SK-N-SH treated with all-trans-retinoic acid at 6 μM for 48 hours (cell line): ENCODE measurements around the gene GPC6.

Experiments used
- ATAC-seq: fragments of 200-7000 bp; cut with Tn5 transposase; 3 replicates; pipeline ENCODE4 v1.9.1; 2020; ENCODE audit warnings: mild to moderate bottlenecking, moderate library complexity
- ARNTL ChIP-seq: fragments of 450-650 bp; formaldehyde crosslinking; IDR thresholded peaks from 2 replicates; pipeline ENCODE4 v1.5.0; 2020; ENCODE audit warnings: low read depth, mild to moderate bottlenecking, moderate library complexity, borderline replicate concordance
- BACH2 ChIP-seq: fragments of 250-450 bp; sonication (Bioruptor Pico); IDR thresholded peaks from 2 replicates; pipeline ENCODE4 v1.9.0; 2021; ENCODE audit warnings: mild to moderate bottlenecking, borderline replicate concordance
- CREB5 ChIP-seq: fragments of 250-450 bp; sonication (Bioruptor Pico); IDR thresholded peaks from 2 replicates; pipeline ENCODE4 v1.5.1; 2020; ENCODE audit warnings: low read depth, mild to moderate bottlenecking, moderate library complexity
- CSDC2 ChIP-seq: fragments of 250-450 bp; sonication (Bioruptor Pico); IDR thresholded peaks from 2 replicates; pipeline ENCODE4 v1.5.0; 2020; ENCODE audit warnings: mild to moderate bottlenecking, moderate library complexity
- CSRNP3 ChIP-seq: fragments of 250-450 bp; sonication (Bioruptor Pico); IDR thresholded peaks from 2 replicates; pipeline ENCODE4 v1.5.1; 2021; ENCODE audit warnings: mild to moderate bottlenecking, moderate library complexity
- ESRRG ChIP-seq: fragments of 250-450 bp; sonication (Bioruptor Pico); IDR thresholded peaks from 2 replicates; pipeline ENCODE4 v1.6.1; 2021; ENCODE audit warnings: mild to moderate bottlenecking
- GLIS3 ChIP-seq: fragments of 250-450 bp; sonication (Bioruptor Pico); IDR thresholded peaks from 2 replicates; pipeline ENCODE4 v1.5.0; 2020; ENCODE audit warnings: mild to moderate bottlenecking, moderate library complexity
- ISL1 ChIP-seq: fragments of 250-450 bp; sonication (Bioruptor Pico); IDR thresholded peaks from 2 replicates; pipeline ENCODE4 v2.1.2; 2022; ENCODE audit warnings: mild to moderate bottlenecking, moderate library complexity
- OSR1 ChIP-seq: fragments of 250-450 bp; sonication (Bioruptor Pico); IDR thresholded peaks from 2 replicates; pipeline ENCODE4 v1.8.0; 2022; ENCODE audit warnings: moderate library complexity, mild to moderate bottlenecking, inconsistent platforms
- PPARA ChIP-seq: fragments of 250-450 bp; sonication (Bioruptor Pico); IDR thresholded peaks from 2 replicates; pipeline ENCODE4 v1.5.0; 2020; ENCODE audit warnings: mild to moderate bottlenecking, borderline replicate concordance
- RARB ChIP-seq: fragments of 250-450 bp; sonication (Bioruptor Pico); IDR thresholded peaks from 2 replicates; pipeline ENCODE4 v1.8.0; 2021; ENCODE audit warnings: mild to moderate bottlenecking, moderate library complexity
- SNAI2 ChIP-seq: fragments of 250-450 bp; sonication (Bioruptor Pico); IDR thresholded peaks from 2 replicates; pipeline ENCODE4 v1.5.0; 2020; ENCODE audit warnings: mild to moderate bottlenecking, moderate library complexity
- TCF4 ChIP-seq: fragments of 250-450 bp; sonication (Bioruptor Pico); IDR thresholded peaks from 2 replicates; pipeline ENCODE4 v1.8.0; 2021; ENCODE audit warnings: mild to moderate bottlenecking, moderate library complexity, borderline replicate concordance
- TSHZ2 ChIP-seq: fragments of 250-450 bp; sonication (Bioruptor Pico); IDR thresholded peaks from 2 replicates; pipeline ENCODE4 v1.5.0; 2020; ENCODE audit warnings: mild to moderate bottlenecking, moderate library complexity
- ZC3H10 ChIP-seq: fragments of 250-450 bp; sonication (Bioruptor Pico); IDR thresholded peaks from 2 replicates; pipeline ENCODE4 v1.5.1; 2021; ENCODE audit warnings: mild to moderate bottlenecking, moderate library complexity
- ZFP3 ChIP-seq: fragments of 250-450 bp; sonication (Bioruptor Pico); IDR thresholded peaks from 2 replicates; pipeline ENCODE4 v1.5.0; 2020; ENCODE audit warnings: mild to moderate bottlenecking, moderate library complexity
- ZFP30 ChIP-seq: fragments of 450-650 bp; formaldehyde crosslinking; IDR thresholded peaks from 2 replicates; pipeline ENCODE4 v1.5.0; 2022; ENCODE audit warnings: mild to moderate bottlenecking, moderate library complexity
- ZNF8 ChIP-seq: fragments of 450-650 bp; formaldehyde crosslinking; IDR thresholded peaks from 2 replicates; pipeline ENCODE4 v1.5.0; 2020; ENCODE audit warnings: mild to moderate bottlenecking, moderate library complexity
- TF ChIP-seq, protein P1 (sequence below): fragments of 250-450 bp; sonication (Bioruptor Pico); IDR thresholded peaks from 2 replicates; pipeline ENCODE4 v1.8.0; 2021; ENCODE audit warnings: low read depth, mild to moderate bottlenecking, moderate library complexity, borderline replicate concordance
- TF ChIP-seq, protein P2 (sequence below): fragments of 250-450 bp; sonication (Bioruptor Pico); IDR thresholded peaks from 2 replicates; pipeline ENCODE4 v1.8.0; 2020; ENCODE audit warnings: mild to moderate bottlenecking, moderate library complexity, borderline replicate concordance

GPC6 gene

DNA sequence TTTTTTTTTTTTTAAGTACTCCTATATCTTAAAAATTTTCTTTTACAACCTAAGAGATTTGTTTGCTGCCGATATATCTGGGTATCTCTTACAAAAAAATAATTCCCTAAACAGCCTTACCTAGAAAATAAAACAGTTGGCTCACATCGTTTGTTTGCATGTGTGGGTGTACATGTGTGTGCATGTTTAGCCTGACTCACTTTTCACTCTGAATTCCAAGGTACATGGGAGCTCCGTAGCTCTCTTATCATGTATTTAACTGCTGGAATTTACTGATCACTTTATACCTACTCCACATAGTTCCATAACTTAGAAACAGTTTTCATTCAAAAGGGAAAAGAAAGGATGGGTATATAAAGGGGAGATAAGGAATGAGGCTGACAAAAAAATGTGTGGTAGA is 616.5 kb downstream of the GPC6 start:
- no peak for TF ChIP-seq TSHZ2 (CRISPR knock-in tag)
- no peak for TF ChIP-seq BACH2 (CRISPR knock-in tag)
- no peak for TF ChIP-seq ARNTL (CRISPR knock-in tag)
- TF ChIP-seq, protein P1, sequence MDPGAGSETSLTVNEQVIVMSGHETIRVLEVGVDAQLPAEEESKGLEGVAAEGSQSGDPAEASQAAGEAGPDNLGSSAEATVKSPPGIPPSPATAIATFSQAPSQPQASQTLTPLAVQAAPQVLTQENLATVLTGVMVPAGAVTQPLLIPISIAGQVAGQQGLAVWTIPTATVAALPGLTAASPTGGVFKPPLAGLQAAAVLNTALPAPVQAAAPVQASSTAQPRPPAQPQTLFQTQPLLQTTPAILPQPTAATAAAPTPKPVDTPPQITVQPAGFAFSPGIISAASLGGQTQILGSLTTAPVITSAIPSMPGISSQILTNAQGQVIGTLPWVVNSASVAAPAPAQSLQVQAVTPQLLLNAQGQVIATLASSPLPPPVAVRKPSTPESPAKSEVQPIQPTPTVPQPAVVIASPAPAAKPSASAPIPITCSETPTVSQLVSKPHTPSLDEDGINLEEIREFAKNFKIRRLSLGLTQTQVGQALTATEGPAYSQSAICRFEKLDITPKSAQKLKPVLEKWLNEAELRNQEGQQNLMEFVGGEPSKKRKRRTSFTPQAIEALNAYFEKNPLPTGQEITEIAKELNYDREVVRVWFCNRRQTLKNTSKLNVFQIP (CRISPR knock-in tag): no peak
- TF ChIP-seq ZFP3 (CRISPR knock-in tag): no peak
- TF ChIP-seq ZC3H10: no peak
- no peak for TF ChIP-seq PPARA (CRISPR knock-in tag)
- no peak for TF ChIP-seq CSRNP3
- no peak for TF ChIP-seq CREB5 (CRISPR knock-in tag)
- TF ChIP-seq CSDC2 (CRISPR knock-in tag): no peak
- TF ChIP-seq, protein P2, sequence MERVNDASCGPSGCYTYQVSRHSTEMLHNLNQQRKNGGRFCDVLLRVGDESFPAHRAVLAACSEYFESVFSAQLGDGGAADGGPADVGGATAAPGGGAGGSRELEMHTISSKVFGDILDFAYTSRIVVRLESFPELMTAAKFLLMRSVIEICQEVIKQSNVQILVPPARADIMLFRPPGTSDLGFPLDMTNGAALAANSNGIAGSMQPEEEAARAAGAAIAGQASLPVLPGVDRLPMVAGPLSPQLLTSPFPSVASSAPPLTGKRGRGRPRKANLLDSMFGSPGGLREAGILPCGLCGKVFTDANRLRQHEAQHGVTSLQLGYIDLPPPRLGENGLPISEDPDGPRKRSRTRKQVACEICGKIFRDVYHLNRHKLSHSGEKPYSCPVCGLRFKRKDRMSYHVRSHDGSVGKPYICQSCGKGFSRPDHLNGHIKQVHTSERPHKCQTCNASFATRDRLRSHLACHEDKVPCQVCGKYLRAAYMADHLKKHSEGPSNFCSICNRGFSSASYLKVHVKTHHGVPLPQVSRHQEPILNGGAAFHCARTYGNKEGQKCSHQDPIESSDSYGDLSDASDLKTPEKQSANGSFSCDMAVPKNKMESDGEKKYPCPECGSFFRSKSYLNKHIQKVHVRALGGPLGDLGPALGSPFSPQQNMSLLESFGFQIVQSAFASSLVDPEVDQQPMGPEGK (CRISPR knock-in tag): no peak
- TF ChIP-seq ZNF8 (CRISPR knock-in tag): no peak
- no peak for TF ChIP-seq OSR1
- TF ChIP-seq ESRRG (CRISPR knock-in tag): no peak
- no peak for TF ChIP-seq ZFP30 (CRISPR knock-in tag)
- no peak for TF ChIP-seq TCF4 (CRISPR knock-in tag)
- no peak for TF ChIP-seq SNAI2
- no peak for TF ChIP-seq RARB (CRISPR knock-in tag)
- no peak for TF ChIP-seq GLIS3 (CRISPR knock-in tag)
- TF ChIP-seq ISL1 (CRISPR knock-in tag): no peak
- ATAC-seq: no peak

DNA sequence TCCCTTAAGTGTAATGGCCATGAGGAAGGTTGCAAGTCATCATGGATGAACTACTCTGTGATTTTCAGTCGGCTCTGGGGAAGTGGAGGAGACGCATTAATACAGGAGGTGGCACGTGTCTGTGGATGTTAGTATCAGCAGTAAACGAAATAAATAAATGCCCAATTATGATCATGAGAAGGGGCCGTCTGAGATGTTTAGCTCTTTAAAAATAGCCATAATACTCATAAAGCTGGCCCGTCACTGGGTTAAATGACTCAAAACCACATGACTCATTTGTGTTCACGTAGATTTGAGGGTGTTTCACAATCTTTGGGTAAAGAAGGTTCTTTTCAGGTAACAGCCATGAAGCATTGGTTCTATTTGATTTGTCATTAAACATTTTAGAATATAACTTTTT is 620.6 kb downstream of the GPC6 start:
- no peak for ATAC-seq
- TF ChIP-seq, protein P1 (CRISPR knock-in tag): no peak
- TF ChIP-seq GLIS3 (CRISPR knock-in tag) (no peak), SNAI2 (no peak), ZNF8 (CRISPR knock-in tag) (no peak), TCF4 (CRISPR knock-in tag) (no peak), ARNTL (CRISPR knock-in tag) (no peak), TSHZ2 (CRISPR knock-in tag) (no peak), RARB (CRISPR knock-in tag) (no peak), CSDC2 (CRISPR knock-in tag) (no peak), ZFP30 (CRISPR knock-in tag) (no peak), CREB5 (CRISPR knock-in tag) (no peak)
- TF ChIP-seq, protein P2 (CRISPR knock-in tag): no peak
